H9 (cell line): ENCODE data around the gene NCCRP1. TPM values are rescaled to one million over a fixed set of nuclear protein-coding genes. Genes with fewer than 3 reads are reported as not detected.

Experiments
- DNase-seq: peaks from one replicate; pipeline ENCODE4 v3.0.0-alpha.2; 2017
- H2AFZ ChIP-seq: one replicate; pipeline ENCODE4 v1.6.1; 2013; ENCODE audit warnings: mild to moderate bottlenecking, low read length, control low read depth, moderate library complexity
- H2AK5ac ChIP-seq: 2 replicates; pipeline ENCODE4 v1.6.1; 2013; ENCODE audit warnings: low read length, control low read depth, mixed read lengths; ENCODE audit not compliant: insufficient read length
- H2BK120ac ChIP-seq: one replicate; pipeline ENCODE4 v1.6.1; 2013; ENCODE audit warnings: low read depth, mild to moderate bottlenecking, low read length, control low read depth, inconsistent platforms; ENCODE audit not compliant: poor library complexity, severe bottlenecking
- H2BK12ac ChIP-seq: 2 replicates; pipeline ENCODE4 v1.6.1; 2013; ENCODE audit warnings: low read length, control low read depth, mixed read lengths, low read depth; ENCODE audit not compliant: insufficient read length
- H2BK15ac ChIP-seq: 2 replicates; pipeline ENCODE4 v1.6.1; 2013; ENCODE audit warnings: low read depth, low read length, control low read depth
- H2BK20ac ChIP-seq: one replicate; pipeline ENCODE4 v1.6.1; 2013; ENCODE audit warnings: low read depth, mild to moderate bottlenecking, low read length, control low read depth, inconsistent platforms; ENCODE audit not compliant: poor library complexity, severe bottlenecking
- H2BK5ac ChIP-seq: 2 replicates; pipeline ENCODE4 v1.6.1; 2013; ENCODE audit warnings: low read length, control low read depth, mixed read lengths; ENCODE audit not compliant: insufficient read length
- H3K14ac ChIP-seq: 2 replicates; pipeline ENCODE4 v1.6.1; 2013; ENCODE audit warnings: low read length, control low read depth; ENCODE audit not compliant: insufficient read depth
- H3K18ac ChIP-seq: 2 replicates; pipeline ENCODE4 v1.6.1; 2013; ENCODE audit warnings: low read depth, mild to moderate bottlenecking, mixed read lengths, low read length, control low read depth; ENCODE audit not compliant: insufficient read length
- H3K23ac ChIP-seq: 2 replicates; pipeline ENCODE4 v1.6.1; 2013; ENCODE audit warnings: low read length, control low read depth, mixed read lengths, low read depth; ENCODE audit not compliant: insufficient read length
- H3K23me2 ChIP-seq: 2 replicates; pipeline ENCODE4 v1.6.1; 2013; ENCODE audit warnings: low read depth, mild to moderate bottlenecking, mixed read lengths, low read length, control low read depth; ENCODE audit not compliant: insufficient read length, poor library complexity, severe bottlenecking
- H3K27ac ChIP-seq: 2 replicates; pipeline ENCODE4 v1.5.1; 2013; ENCODE audit warnings: low read length, control low read depth, mixed read lengths, low read depth; ENCODE audit not compliant: insufficient read length
- H3K27me3 ChIP-seq: 2 replicates; pipeline ENCODE4 v1.6.1; 2013; ENCODE audit warnings: low read length, control low read depth, inconsistent platforms; ENCODE audit not compliant: insufficient read depth
- H3K4ac ChIP-seq: 2 replicates; pipeline ENCODE4 v1.6.1; 2013; ENCODE audit warnings: low read depth, mild to moderate bottlenecking, control low read depth, inconsistent platforms, low read length, moderate library complexity
- H3K4me1 ChIP-seq: 2 replicates; pipeline ENCODE4 v1.6.1; 2013; ENCODE audit warnings: low read length, control low read depth, inconsistent platforms; ENCODE audit not compliant: insufficient read depth
- H3K4me2 ChIP-seq: 2 replicates; pipeline ENCODE4 v1.6.1; 2013; ENCODE audit warnings: low read length, control low read depth, mixed read lengths; ENCODE audit not compliant: insufficient read length, insufficient read depth
- H3K56ac ChIP-seq: 2 replicates; pipeline ENCODE4 v1.6.1; 2013; ENCODE audit warnings: low read depth, mild to moderate bottlenecking, mixed read lengths, low read length, control low read depth; ENCODE audit not compliant: insufficient read length
- H3K79me1 ChIP-seq: 2 replicates; pipeline ENCODE4 v1.6.1; 2013; ENCODE audit warnings: low read depth, mild to moderate bottlenecking, moderate library complexity, low read length, control low read depth, inconsistent platforms; ENCODE audit not compliant: insufficient read depth, poor library complexity, severe bottlenecking
- H3K79me2 ChIP-seq: 2 replicates; pipeline ENCODE4 v1.6.1; 2013; ENCODE audit warnings: low read length, control low read depth, inconsistent platforms; ENCODE audit not compliant: insufficient read depth
- H3K9ac ChIP-seq: 2 replicates; pipeline ENCODE4 v1.6.1; 2013; ENCODE audit warnings: low read length, control low read depth, mixed read lengths; ENCODE audit not compliant: insufficient read length; ENCODE audit errors: extremely low read depth
- H3K9me3 ChIP-seq: one replicate; pipeline ENCODE4 v1.6.1; 2013; ENCODE audit warnings: low read depth, low read length, inconsistent platforms; ENCODE audit not compliant: control insufficient read depth
- H3T11ph ChIP-seq: one replicate; pipeline ENCODE4 v1.6.1; 2013; ENCODE audit warnings: mild to moderate bottlenecking, low read length, control low read depth, inconsistent platforms
- H4K20me1 ChIP-seq: one replicate; pipeline ENCODE4 v1.6.1; 2013; ENCODE audit not compliant: control insufficient read depth, insufficient read length, insufficient read depth
- H4K5ac ChIP-seq: 2 replicates; pipeline ENCODE4 v1.6.1; 2013; ENCODE audit warnings: low read depth, mild to moderate bottlenecking, mixed read lengths, low read length, control low read depth; ENCODE audit not compliant: insufficient read length
- H4K8ac ChIP-seq: replicated peaks from 2 replicates; pipeline ENCODE4 v1.6.1; 2013; ENCODE audit warnings: low read length, control low read depth, mixed read lengths, low read depth; ENCODE audit not compliant: insufficient read length
- H4K91ac ChIP-seq: 2 replicates; pipeline ENCODE4 v1.6.1; 2013; ENCODE audit warnings: low read depth, mild to moderate bottlenecking, moderate library complexity, mixed read lengths, low read length, control low read depth; ENCODE audit not compliant: insufficient read length
- H3K27ac Mint-ChIP-seq, 3 experiments: 2 replicates in 2 of 3; 3 replicates in 1 of 3; pipeline ENCODE4 v1.8.0; 2020 to 2021; ENCODE audit warnings: mixed read lengths in 3 of 3, mild to moderate bottlenecking in 1 of 3, moderate library complexity in 1 of 3
- H3K27me3 Mint-ChIP-seq: 2 replicates; pipeline ENCODE4 v1.8.0; 2021; ENCODE audit warnings: low read depth, mild to moderate bottlenecking, moderate library complexity, mixed read lengths
- H3K36me3 Mint-ChIP-seq, 3 experiments: 2 replicates in 2 of 3; 3 replicates in 1 of 3; pipeline ENCODE4 v1.8.0; 2020 to 2021; ENCODE audit warnings: low read depth in 3 of 3, mixed read lengths in 3 of 3; ENCODE audit not compliant: insufficient read depth in 1 of 3
- H3K4me1 Mint-ChIP-seq, 2 experiments: 2 replicates each; pipeline ENCODE4 v1.8.0; 2020; ENCODE audit warnings: mixed read lengths in 2 of 2
- H3K4me3 Mint-ChIP-seq, 2 experiments: 2 replicates in 1 of 2; 3 replicates in 1 of 2; pipeline ENCODE4 v1.8.0; 2020 to 2021; ENCODE audit warnings: mild to moderate bottlenecking in 2 of 2, mixed read lengths in 2 of 2, moderate library complexity in 1 of 2
- H3K9me3 Mint-ChIP-seq, 2 experiments: 2 replicates in 1 of 2; 3 replicates in 1 of 2; pipeline ENCODE4 v1.8.0; 2020; ENCODE audit warnings: mild to moderate bottlenecking in 2 of 2, mixed read lengths in 2 of 2, moderate library complexity in 1 of 2
- WGBS: extraction: QIAGEN DNeasy Blood & Tissue Kit; methylation state at CpG from one replicate; pipeline ENCODE4 v1.1.7; 2013; ENCODE audit warnings: missing lambda C conversion rate, low lambda C conversion rate, mixed read lengths; ENCODE audit not compliant: insufficient read length; ENCODE audit errors: extremely low coverage; 5-methylcytosine and 5-hydroxymethylcytosine counted together
- total RNA-seq: library from RNA; stranded (reverse); gene quantifications from 2 replicates; pipeline ENCODE4 v1.2.1, GENCODE V29; 2021
- TF ChIP-seq, protein P1 (sequence below): fragments of 200-600 bp; sonication (generic); conservative IDR thresholded peaks from 3 replicates; pipeline ENCODE4 v1.8.0; 2021; ENCODE audit warnings: antibody characterized with exemption, mild to moderate bottlenecking

Gene NCCRP1
- total RNA-seq, 1 experiment from 2014 or later: 1.9 TPM

DNA sequence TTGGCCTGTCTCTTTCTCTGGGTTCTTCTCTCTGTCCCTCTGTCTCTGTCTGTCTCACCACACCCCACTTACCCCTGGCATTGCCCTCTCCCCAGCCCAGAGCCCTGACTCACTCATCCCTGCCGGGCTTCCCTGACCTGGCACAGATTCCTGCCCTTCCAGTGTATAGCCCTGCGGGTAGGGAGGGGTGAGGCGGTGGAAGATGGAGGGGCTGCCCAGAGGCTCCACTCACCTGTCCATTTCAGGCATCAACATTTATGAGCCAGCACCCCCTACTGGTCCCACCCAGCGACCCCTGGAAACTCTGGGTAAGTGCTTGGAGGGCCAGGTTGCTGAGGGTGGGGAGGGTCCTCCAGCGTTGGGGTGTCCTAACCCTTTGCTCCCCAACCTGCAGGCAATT is 1.0 kb downstream of the NCCRP1 start:
- DNase-seq: no peak
- no CpG with 5 or more reads among the region's 5 CpGs for WGBS

More for the DNA sequence above, 1.0 kb downstream of the NCCRP1 start:
- no peak overlapping the region for H2BK12ac ChIP-seq
- no peaks in the 10 kb centered on the region for H3K4me1 ChIP-seq
- H3K27me3 ChIP-seq: peaks cover 7% of the 10 kb centered on the region; the same call in 1 of the 2 replicates
- H3K27ac Mint-ChIP-seq: no peak overlapping the region
- no peak overlapping the region for H4K5ac ChIP-seq
- no peak overlapping the region for H2BK20ac ChIP-seq
- H3K27ac ChIP-seq: no peak overlapping the region
- H3K79me2 ChIP-seq: no peaks in the 10 kb centered on the region
- no peak overlapping the region for H2BK15ac ChIP-seq
- H3K4me3 Mint-ChIP-seq: peak overlapping the region; percentile 41 to 74; a peak in 4 of 5 replicates
- no peak overlapping the region for H2BK5ac ChIP-seq
- no peaks in the 10 kb centered on the region for H3K36me3 Mint-ChIP-seq
- H3K4ac ChIP-seq: no peak overlapping the region
- H4K91ac ChIP-seq: no peak overlapping the region
- no peak overlapping the region for H3T11ph ChIP-seq
- peaks cover 78% of the 10 kb centered on the region for H3K27me3 Mint-ChIP-seq
- H3K23me2 ChIP-seq: peaks cover 7% of the 10 kb centered on the region
- no peak overlapping the region for H3K18ac ChIP-seq
- peaks cover 14 to 39% of the 10 kb centered on the region in 2 experiments for H3K4me1 Mint-ChIP-seq
- H2AFZ ChIP-seq: no peak overlapping the region
- H3K9me3 Mint-ChIP-seq: no peaks in the 10 kb centered on the region; a peak in 1 of 5 replicates
- H4K20me1 ChIP-seq: no peaks in the 10 kb centered on the region
- TF ChIP-seq, protein P1, sequence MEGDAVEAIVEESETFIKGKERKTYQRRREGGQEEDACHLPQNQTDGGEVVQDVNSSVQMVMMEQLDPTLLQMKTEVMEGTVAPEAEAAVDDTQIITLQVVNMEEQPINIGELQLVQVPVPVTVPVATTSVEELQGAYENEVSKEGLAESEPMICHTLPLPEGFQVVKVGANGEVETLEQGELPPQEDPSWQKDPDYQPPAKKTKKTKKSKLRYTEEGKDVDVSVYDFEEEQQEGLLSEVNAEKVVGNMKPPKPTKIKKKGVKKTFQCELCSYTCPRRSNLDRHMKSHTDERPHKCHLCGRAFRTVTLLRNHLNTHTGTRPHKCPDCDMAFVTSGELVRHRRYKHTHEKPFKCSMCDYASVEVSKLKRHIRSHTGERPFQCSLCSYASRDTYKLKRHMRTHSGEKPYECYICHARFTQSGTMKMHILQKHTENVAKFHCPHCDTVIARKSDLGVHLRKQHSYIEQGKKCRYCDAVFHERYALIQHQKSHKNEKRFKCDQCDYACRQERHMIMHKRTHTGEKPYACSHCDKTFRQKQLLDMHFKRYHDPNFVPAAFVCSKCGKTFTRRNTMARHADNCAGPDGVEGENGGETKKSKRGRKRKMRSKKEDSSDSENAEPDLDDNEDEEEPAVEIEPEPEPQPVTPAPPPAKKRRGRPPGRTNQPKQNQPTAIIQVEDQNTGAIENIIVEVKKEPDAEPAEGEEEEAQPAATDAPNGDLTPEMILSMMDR: peak; percentile 42
- no peak overlapping the region for H4K8ac ChIP-seq
- H3K9me3 ChIP-seq: no peaks in the 10 kb centered on the region
- no peak overlapping the region for H3K9ac ChIP-seq
- H3K4me2 ChIP-seq: no peak overlapping the region
- H3K23ac ChIP-seq: no peak overlapping the region
- H3K14ac ChIP-seq: no peak overlapping the region
- H2BK120ac ChIP-seq: no peak overlapping the region
- H3K79me1 ChIP-seq: no peaks in the 10 kb centered on the region
- H2AK5ac ChIP-seq: no peak overlapping the region
- H3K56ac ChIP-seq: no peak overlapping the region
